Right lobe of liver (tissue), 4 donors: ENCODE measurements around the gene ZNF777.

Source experiments
- POLR2A ChIP-seq: fragments of 450-650 bp; IDR thresholded peaks from one replicate; pipeline ENCODE4 v1.6.1; 2017; ENCODE audit warnings: antibody characterized with exemption, mild to moderate bottlenecking
- TF ChIP-seq, protein P1 (sequence below), 4 donors: fragments of 200-600 bp in 3 of 4; fragments of 450-650 bp in 1 of 4; IDR thresholded peaks; one replicate each; pipeline versions ENCODE4 v1.5.1 to v1.8.0; 2016 to 2022; ENCODE audit warnings: antibody characterized with exemption in 4 of 4, mild to moderate bottlenecking in 2 of 4
- donor health status: DM: no; HTN: no; CAD: no.
- donor health status: DM: no; HTN: no; CAD: no.
- donor health status: DM: no; HTN: yes; CAD: no.

- TF ChIP-seq, protein P1, sequence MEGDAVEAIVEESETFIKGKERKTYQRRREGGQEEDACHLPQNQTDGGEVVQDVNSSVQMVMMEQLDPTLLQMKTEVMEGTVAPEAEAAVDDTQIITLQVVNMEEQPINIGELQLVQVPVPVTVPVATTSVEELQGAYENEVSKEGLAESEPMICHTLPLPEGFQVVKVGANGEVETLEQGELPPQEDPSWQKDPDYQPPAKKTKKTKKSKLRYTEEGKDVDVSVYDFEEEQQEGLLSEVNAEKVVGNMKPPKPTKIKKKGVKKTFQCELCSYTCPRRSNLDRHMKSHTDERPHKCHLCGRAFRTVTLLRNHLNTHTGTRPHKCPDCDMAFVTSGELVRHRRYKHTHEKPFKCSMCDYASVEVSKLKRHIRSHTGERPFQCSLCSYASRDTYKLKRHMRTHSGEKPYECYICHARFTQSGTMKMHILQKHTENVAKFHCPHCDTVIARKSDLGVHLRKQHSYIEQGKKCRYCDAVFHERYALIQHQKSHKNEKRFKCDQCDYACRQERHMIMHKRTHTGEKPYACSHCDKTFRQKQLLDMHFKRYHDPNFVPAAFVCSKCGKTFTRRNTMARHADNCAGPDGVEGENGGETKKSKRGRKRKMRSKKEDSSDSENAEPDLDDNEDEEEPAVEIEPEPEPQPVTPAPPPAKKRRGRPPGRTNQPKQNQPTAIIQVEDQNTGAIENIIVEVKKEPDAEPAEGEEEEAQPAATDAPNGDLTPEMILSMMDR (IDR thresholded peaks at IDR 0.05), result no peak
- TF ChIP-seq POLR2A, result no peak
Observed at GRCh38 chr7:149433124-149433523, 27.7 kb downstream of the ZNF777 start.
